ENCODE results near the gene TMEM260.

The TMEM260 gene

GRCh38 chr14:56580221-56580711 lies 668 bp downstream of the TMEM260 start:
- TF ChIP-seq POLR2AphosphoS5 (IDR thresholded peaks at IDR 0.05; ENCODE audit: low read depth, low read length) (no peak), REST (IDR thresholded peaks at IDR 0.05; ENCODE audit: insufficient read depth in 1 of 2, low read depth in 2 of 2, low read length in 2 of 2) (no peak), SIN3A (IDR thresholded peaks at IDR 0.05; ENCODE audit: borderline replicate concordance, insufficient read depth, low read length) (no peak), TAF1 (IDR thresholded peaks at IDR 0.05; ENCODE audit: borderline replicate concordance, insufficient read depth, low read length) (no peak), FOXP2 (optimal IDR thresholded peaks at IDR 0.05; ENCODE audit: borderline replicate concordance, extremely low read depth, extremely low read length, insufficient read depth) (no peak)

GRCh38 chr14:56581041-56581727 lies 1.6 kb downstream of the TMEM260 start:
- TF ChIP-seq FOXP2 (optimal IDR thresholded peaks at IDR 0.05; ENCODE audit: borderline replicate concordance, extremely low read depth, extremely low read length, insufficient read depth) (no peak), TAF1 (IDR thresholded peaks at IDR 0.05; ENCODE audit: borderline replicate concordance, insufficient read depth, low read length) (no peak)

- no peak for TF ChIP-seq TAF1 (IDR thresholded peaks at IDR 0.05; ENCODE audit: borderline replicate concordance, insufficient read depth, low read length)
Measured at GRCh38 chr14:56585461-56586084, 6.0 kb downstream of the TMEM260 start.

GRCh38 chr14:56587701-56588100 lies 8.1 kb downstream of the TMEM260 start:
- TF ChIP-seq TAF1 (IDR thresholded peaks at IDR 0.05; ENCODE audit: borderline replicate concordance, insufficient read depth, low read length), result no peak
- TF ChIP-seq FOXP2 (optimal IDR thresholded peaks at IDR 0.05; ENCODE audit: borderline replicate concordance, extremely low read depth, extremely low read length, insufficient read depth), result no peak
- TF ChIP-seq POLR2AphosphoS5 (IDR thresholded peaks at IDR 0.05; ENCODE audit: low read depth, low read length), result no peak
- TF ChIP-seq REST (IDR thresholded peaks at IDR 0.05; ENCODE audit: insufficient read depth in 1 of 2, low read depth in 2 of 2, low read length in 2 of 2), result no peak
- TF ChIP-seq SIN3A (IDR thresholded peaks at IDR 0.05; ENCODE audit: borderline replicate concordance, insufficient read depth, low read length), result no peak

GRCh38 chr14:56590535-56590960 lies 10.9 kb downstream of the TMEM260 start:
- TF ChIP-seq FOXP2 (optimal IDR thresholded peaks at IDR 0.05; ENCODE audit: borderline replicate concordance, extremely low read depth, extremely low read length, insufficient read depth), result no peak
- no peak for TF ChIP-seq POLR2AphosphoS5 (IDR thresholded peaks at IDR 0.05; ENCODE audit: low read depth, low read length)
- TF ChIP-seq REST (IDR thresholded peaks at IDR 0.05; ENCODE audit: insufficient read depth in 1 of 2, low read depth in 2 of 2, low read length in 2 of 2), result no peak
- no peak for TF ChIP-seq SIN3A (IDR thresholded peaks at IDR 0.05; ENCODE audit: borderline replicate concordance, insufficient read depth, low read length)
- no peak for TF ChIP-seq TAF1 (IDR thresholded peaks at IDR 0.05; ENCODE audit: borderline replicate concordance, insufficient read depth, low read length)
